HepG2 (cell line): ENCODE results near the gene GLYAT.

Experiments used
- POLR2AphosphoS5 ChIP-seq: IDR thresholded peaks from 2 replicates; pipeline ENCODE4 v1.6.1; 2012; ENCODE audit warnings: low read depth, low read length
- ZNF792 ChIP-seq: IDR thresholded peaks from 2 replicates; pipeline ENCODE4 v1.6.1; 2016
- TF ChIP-seq, protein P1 (sequence below): sonication (generic); formaldehyde crosslinking; IDR thresholded peaks from 2 replicates; pipeline ENCODE4 v1.4.0; 2020; ENCODE audit warnings: missing genetic modification reagents
- TF ChIP-seq, protein P2 (sequence below): IDR thresholded peaks from 2 replicates; pipeline ENCODE4 v1.6.1; 2012; ENCODE audit warnings: inconsistent platforms

DNA sequence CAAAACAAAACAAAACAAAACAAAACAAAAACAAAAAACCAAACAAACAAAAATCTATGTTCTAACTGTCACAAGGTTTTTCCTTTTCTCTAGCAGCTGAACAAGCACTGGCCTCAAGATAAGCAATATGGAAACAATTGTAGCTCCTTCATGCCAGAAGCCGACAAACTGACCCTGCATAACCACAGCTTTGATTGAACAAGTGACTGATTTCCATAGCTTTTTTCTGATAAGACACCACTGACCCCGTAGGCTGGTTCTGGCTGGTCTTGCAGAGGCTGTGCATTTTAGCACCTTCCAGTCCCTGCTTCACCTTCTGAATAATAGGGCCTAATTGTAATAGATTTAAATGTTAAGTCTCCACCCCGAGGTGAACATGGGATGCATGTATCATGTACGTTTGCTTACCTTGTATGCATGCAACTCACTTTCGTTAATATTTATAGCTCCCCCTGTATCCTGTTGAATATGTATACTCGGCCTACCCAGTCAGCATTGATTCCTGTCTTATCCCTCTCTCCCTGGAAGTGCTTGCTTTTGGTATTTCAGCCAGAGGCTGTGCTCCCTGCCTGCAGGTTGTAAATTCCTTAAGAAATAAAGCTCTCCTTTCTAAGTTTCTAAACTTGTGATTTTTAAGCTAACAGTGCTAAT lies 59.6 kb downstream of the GLYAT start:
- TF ChIP-seq, protein P1, sequence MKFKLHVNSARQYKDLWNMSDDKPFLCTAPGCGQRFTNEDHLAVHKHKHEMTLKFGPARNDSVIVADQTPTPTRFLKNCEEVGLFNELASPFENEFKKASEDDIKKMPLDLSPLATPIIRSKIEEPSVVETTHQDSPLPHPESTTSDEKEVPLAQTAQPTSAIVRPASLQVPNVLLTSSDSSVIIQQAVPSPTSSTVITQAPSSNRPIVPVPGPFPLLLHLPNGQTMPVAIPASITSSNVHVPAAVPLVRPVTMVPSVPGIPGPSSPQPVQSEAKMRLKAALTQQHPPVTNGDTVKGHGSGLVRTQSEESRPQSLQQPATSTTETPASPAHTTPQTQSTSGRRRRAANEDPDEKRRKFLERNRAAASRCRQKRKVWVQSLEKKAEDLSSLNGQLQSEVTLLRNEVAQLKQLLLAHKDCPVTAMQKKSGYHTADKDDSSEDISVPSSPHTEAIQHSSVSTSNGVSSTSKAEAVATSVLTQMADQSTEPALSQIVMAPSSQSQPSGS (CRISPR knock-in tag), result no peak
- TF ChIP-seq ZNF792 (no peak), POLR2AphosphoS5 (no peak)
- TF ChIP-seq, protein P2, sequence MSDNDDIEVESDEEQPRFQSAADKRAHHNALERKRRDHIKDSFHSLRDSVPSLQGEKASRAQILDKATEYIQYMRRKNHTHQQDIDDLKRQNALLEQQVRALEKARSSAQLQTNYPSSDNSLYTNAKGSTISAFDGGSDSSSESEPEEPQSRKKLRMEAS, result no peak
